ENCODE results near the gene ABHD2.
"Not testable (repeated sequence)": the region's sequence is repeated elsewhere in the genome, so short reads cannot be mapped to it uniquely, and the experiment has no call there.

The ABHD2 gene

DNA sequence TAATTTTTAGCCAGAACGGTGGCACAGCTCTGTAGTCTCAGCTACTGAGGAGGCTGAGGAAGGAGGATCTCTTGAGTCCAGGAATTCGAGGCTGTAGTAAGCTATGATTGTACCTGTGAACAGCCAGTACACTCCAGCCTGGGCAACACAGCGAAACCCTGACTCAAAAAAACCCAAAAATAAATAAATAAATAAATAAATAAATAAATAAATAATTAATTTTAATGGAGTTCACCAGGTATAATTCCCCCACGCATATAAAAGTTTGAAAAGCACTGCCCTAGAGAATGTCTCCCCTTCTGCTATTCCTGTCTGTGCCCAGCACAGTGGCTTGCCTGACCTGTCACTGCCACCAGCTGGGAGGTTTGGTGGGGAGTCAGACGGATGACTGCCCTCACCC is 137.3 kb downstream of the ABHD2 start:
- Histone ChIP-seq H3K27ac (ENCODE audit: low read length) (no peak overlapping the region), H3K4me1 (ENCODE audit: control insufficient read depth in 1 of 2, insufficient read depth in 2 of 2, low read length in 2 of 2) (no peaks in the 10 kb centered on the region), H3K4me3 (ENCODE audit: low read depth in 1 of 2, low read length in 2 of 2) (no peak overlapping the region), H3K9me3 (ENCODE audit: control insufficient read depth in 1 of 2, low read length in 2 of 2) (no peaks in the 10 kb centered on the region), H3K27me3 (ENCODE audit: low read depth, low read length) (no peaks in the 10 kb centered on the region), H3K36me3 (ENCODE audit: control insufficient read depth in 1 of 2, insufficient read depth in 2 of 2, low read length in 2 of 2) (no peaks in the 10 kb centered on the region)

DNA sequence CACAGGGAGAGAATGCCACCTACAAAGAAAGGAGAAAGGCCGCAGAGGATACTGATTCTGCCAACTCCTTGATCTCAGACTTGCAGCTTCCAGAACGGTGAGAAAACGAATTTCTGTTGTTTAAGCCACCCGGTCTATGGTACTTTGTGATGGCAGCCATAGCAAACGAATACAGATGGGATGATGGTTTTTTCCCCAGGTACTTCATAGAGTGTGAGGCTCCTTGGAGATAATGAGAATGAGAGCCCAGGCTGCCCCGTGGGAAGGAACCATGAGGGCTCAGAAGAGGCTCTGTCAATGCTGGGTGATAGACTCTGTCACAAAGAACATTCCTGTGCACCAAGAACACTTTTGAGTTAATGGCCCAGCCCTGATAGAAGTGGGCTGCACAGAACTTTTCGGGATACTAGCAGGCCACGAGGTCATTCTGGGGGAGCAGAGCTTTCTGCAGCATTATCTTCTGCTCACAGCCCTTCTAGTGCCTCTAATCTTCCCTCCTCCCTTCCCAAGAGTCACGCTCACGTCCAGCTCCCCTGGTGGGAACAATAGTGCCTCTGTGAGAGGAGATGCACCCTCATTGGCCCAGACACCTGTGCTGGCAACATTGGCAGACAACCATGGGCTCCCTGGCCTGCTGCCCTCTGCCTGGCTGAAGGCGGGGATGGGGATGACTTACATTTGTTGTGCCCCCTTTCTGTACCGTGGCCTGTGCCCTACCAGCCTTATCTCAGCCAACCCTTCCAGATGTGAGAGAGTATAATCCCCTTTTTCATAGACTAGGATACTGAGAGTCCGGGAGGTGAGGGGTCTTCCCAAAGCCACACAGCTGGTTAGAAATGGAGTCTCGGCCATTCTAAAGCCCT is 138.3 kb downstream of the ABHD2 start:
- H3K4me3 ChIP-seq (ENCODE audit: low read depth in 1 of 2, low read length in 2 of 2), result no peak overlapping the region
- H3K27ac ChIP-seq (ENCODE audit: low read length), result no peak overlapping the region
- no peaks in the 10 kb centered on the region for H3K4me1 ChIP-seq (ENCODE audit: control insufficient read depth in 1 of 2, insufficient read depth in 2 of 2, low read length in 2 of 2)
- no peaks in the 10 kb centered on the region for H3K9me3 ChIP-seq (ENCODE audit: control insufficient read depth in 1 of 2, low read length in 2 of 2)
- H3K27me3 ChIP-seq (ENCODE audit: low read depth, low read length), result no peaks in the 10 kb centered on the region
- no peaks in the 10 kb centered on the region for H3K36me3 ChIP-seq (ENCODE audit: control insufficient read depth in 1 of 2, insufficient read depth in 2 of 2, low read length in 2 of 2)

DNA sequence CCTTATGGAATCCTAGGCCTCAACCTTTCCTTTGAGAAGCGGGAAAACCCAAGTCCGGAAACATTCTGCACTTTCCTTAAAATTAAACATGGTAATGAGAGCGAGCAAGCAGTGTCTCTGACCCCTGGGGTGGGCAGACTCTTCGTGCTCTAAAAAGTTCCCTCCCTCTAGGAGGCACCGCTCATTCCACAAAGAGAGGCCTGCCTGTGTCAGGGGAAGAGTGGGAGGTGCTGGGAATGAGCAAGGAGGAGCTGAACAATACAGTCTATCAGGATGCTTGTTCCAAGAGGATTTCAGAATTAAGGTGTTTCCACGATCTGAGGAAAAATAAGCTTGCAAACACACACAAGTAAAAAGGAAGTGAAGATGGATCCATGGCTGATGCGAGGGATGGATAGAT is 139.2 kb downstream of the ABHD2 start:
- H3K4me1 ChIP-seq (ENCODE audit: control insufficient read depth in 1 of 2, insufficient read depth in 2 of 2, low read length in 2 of 2), result no peaks in the 10 kb centered on the region
- no peak overlapping the region for H3K4me3 ChIP-seq (ENCODE audit: low read depth in 1 of 2, low read length in 2 of 2)
- H3K27me3 ChIP-seq (ENCODE audit: low read depth, low read length), result no peaks in the 10 kb centered on the region
- H3K9me3 ChIP-seq (ENCODE audit: control insufficient read depth in 1 of 2, low read length in 2 of 2), result no peaks in the 10 kb centered on the region
- H3K27ac ChIP-seq (ENCODE audit: low read length), result no peak overlapping the region
- H3K36me3 ChIP-seq (ENCODE audit: control insufficient read depth in 1 of 2, insufficient read depth in 2 of 2, low read length in 2 of 2), result no peaks in the 10 kb centered on the region

DNA sequence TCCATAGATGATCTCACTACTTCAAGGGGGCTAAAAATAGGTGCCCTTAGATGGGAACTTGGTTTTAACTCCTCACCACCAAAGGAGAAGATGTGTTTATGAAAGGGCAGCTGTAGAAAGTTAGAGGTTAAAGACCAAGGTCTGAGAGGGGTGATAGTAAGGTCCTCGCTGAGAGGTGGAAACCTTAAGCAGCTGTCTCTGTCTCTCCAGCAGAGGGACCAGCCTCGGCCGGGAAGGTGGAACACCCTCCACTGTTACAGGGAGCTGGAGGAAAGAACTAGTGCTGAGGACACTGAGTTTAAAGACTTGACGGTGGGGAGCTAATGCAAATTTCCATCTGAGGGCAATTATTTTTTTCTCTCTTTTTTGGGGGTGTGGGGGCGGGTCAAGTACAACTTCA is 142.0 kb downstream of the ABHD2 start:
- Histone ChIP-seq H3K27me3 (ENCODE audit: low read depth, low read length) (no peaks in the 10 kb centered on the region), H3K36me3 (ENCODE audit: control insufficient read depth in 1 of 2, insufficient read depth in 2 of 2, low read length in 2 of 2) (no peaks in the 10 kb centered on the region), H3K27ac (ENCODE audit: low read length) (no peak overlapping the region), H3K4me3 (ENCODE audit: low read depth in 1 of 2, low read length in 2 of 2) (no peak overlapping the region), H3K4me1 (ENCODE audit: control insufficient read depth in 1 of 2, insufficient read depth in 2 of 2, low read length in 2 of 2) (no peaks in the 10 kb centered on the region), H3K9me3 (ENCODE audit: control insufficient read depth in 1 of 2, low read length in 2 of 2) (no peaks in the 10 kb centered on the region)

DNA sequence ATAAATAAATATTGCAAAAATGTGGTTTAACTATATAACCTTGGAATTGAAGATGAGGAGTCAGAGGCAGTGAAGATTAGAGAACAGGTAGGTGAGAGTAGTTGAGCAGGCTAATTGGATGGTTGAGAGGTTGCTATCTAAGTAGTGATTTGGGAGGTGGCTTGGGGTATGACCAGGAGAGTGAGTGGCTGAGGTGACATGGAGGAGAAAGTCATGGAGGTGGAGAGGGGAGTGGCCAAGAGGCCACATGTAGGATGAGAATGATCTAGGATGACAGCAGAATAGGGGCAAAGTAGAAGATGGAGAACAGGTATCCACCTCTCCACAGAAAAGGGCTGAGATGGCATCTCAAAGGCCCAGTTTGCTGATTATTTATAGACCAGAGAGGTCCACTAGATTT is 143.6 kb downstream of the ABHD2 start:
- H3K4me3 ChIP-seq (ENCODE audit: low read depth in 1 of 2, low read length in 2 of 2), result no peak overlapping the region
- H3K27ac ChIP-seq (ENCODE audit: low read length), result no peak overlapping the region
- no peaks in the 10 kb centered on the region for H3K9me3 ChIP-seq (ENCODE audit: control insufficient read depth in 1 of 2, low read length in 2 of 2)
- no peaks in the 10 kb centered on the region for H3K4me1 ChIP-seq (ENCODE audit: control insufficient read depth in 1 of 2, insufficient read depth in 2 of 2, low read length in 2 of 2)
- no peaks in the 10 kb centered on the region for H3K36me3 ChIP-seq (ENCODE audit: control insufficient read depth in 1 of 2, insufficient read depth in 2 of 2, low read length in 2 of 2)
- H3K27me3 ChIP-seq (ENCODE audit: low read depth, low read length), result no peaks in the 10 kb centered on the region

DNA sequence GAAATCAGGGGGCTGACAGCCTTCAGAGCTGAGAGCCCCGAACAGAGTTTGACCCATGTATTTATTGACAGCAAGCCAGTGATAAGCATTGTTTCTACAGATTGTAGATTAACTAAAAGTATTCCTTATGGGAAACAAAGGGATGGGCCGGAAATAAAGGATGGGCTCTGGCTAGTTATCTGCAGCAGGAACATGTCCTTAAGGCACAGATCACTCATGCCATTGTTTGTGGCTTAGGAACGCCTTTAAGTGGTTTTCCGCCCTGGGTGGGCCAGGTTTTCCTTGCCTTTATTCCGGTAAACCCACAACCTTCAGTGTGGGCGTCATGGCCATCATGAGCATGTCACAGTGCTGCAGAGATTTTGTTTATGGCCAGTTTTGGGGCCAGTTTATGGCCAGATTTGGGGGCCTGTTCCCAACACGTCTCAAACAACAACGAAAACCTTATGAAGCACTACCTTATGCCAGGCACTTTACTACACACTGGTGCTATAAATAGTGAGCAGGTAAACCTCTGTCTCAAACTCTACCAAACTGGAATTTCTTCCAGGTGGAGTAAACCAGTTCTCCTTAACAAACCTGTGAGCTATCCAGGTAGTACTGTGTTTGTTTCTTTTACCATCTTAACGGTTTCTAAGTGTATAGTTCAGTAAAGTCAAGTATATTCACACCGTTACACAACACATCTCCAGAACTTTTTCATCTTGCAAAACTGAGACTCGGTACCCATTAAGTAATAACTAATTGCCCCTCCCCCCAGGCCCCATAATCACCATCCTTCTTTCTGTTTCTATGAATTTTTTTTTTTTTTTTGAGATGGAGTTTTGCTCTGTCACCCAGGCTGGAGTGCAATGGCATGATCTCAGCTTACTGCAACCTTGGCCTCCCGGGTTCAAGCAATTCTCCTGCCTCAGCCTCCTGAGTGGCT is 151.9 kb downstream of the ABHD2 start:
- not testable (repeated sequence) for H3K9me3 ChIP-seq (ENCODE audit: control insufficient read depth in 1 of 2, low read length in 2 of 2); H3K36me3 ChIP-seq (ENCODE audit: control insufficient read depth in 1 of 2, insufficient read depth in 2 of 2, low read length in 2 of 2); H3K4me3 ChIP-seq (ENCODE audit: low read depth in 1 of 2, low read length in 2 of 2); H3K27me3 ChIP-seq (ENCODE audit: low read depth, low read length); H3K4me1 ChIP-seq (ENCODE audit: control insufficient read depth in 1 of 2, insufficient read depth in 2 of 2, low read length in 2 of 2); H3K27ac ChIP-seq (ENCODE audit: low read length)

DNA sequence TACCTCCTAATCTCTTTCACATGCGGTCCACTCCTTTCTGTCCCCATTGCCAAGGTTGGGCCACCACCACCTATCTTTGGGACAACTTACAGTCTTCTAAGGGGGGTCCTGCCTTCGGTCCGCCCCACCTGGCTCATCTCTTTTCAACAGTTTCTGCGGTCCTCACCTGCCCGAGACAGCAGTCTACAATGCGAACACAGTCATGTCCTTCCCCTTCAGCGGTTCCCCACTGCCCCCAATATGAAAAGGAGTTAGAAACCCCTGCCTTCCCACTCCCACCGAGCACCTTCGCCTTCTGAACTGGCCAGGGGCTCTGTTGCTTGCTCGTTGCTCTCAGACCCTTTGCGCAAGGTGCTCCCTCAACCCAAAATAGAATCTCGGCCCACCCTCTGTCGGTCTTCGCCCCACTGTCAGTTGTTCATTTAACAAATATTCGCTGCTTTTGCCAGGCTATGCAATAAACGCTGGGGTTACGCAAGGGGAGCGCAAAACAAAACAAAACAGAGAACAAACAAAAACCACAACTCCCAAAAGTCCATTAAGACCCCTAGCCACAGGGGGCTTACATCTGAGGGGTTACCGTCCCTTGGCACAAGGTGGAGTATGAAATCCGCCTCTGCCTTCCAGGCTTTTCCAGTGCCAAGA is 154.9 kb downstream of the ABHD2 start:
- no peaks in the 10 kb centered on the region for H3K9me3 ChIP-seq (ENCODE audit: control insufficient read depth in 1 of 2, low read length in 2 of 2)
- peak overlapping the region; percentile 63 for H3K27ac ChIP-seq (ENCODE audit: low read length)
- peaks cover 5 to 8% of the 10 kb centered on the region in 2 donors for H3K4me1 ChIP-seq (ENCODE audit: control insufficient read depth in 1 of 2, insufficient read depth in 2 of 2, low read length in 2 of 2)
- H3K4me3 ChIP-seq (ENCODE audit: low read depth in 1 of 2, low read length in 2 of 2), result peak overlapping the region; percentile 86 to 94
- no peaks in the 10 kb centered on the region for H3K27me3 ChIP-seq (ENCODE audit: low read depth, low read length)
- no peaks in the 10 kb centered on the region for H3K36me3 ChIP-seq (ENCODE audit: control insufficient read depth in 1 of 2, insufficient read depth in 2 of 2, low read length in 2 of 2)

DNA sequence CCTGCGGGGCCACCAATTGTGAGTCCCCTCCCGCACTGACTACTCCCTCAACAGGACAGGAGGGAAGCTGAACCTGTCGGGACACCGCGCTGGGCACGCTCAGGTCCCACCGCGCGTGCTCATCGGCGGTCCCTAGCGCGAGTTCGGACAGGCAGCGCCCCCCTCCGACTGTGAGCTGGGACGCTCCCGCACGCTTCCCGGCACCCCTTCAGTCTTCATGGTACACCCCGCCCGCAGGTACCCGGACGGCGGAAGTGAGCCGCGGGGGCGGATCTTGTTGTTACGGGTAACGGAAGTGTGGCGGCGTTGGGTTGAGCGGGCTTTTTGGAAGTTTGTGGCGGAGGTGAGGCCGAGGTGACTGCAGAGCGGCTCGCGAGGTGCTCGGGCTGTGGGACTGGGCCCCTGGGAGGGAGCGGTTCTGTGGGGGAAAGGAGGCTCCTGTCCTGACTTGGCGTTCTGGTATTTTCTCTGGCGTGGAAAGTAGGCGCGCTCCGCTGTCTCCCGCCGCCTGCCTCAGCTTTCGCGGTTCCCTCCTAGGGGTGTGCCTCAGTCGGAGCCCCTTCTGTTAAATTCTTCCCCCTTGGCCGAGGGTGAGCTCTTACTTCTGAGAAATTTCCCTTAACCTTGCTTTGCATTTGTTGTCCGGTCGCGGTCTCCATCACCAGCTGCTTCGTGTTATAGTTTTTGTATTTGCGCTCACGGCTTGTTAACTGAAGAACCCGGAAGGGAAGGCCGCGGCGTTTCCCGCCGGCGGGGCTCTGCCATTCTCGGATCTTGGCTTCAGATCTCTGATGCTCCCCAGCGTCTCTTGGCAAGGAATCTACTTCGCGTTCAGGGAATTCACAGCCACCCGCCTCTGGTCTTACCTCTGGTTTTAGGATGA is 155.7 kb downstream of the ABHD2 start, which contains the start of gene FANCI:
TSS of gene FANCI (plus strand) at position 289 of the 883 bp plus-strand sequence. CDS start 3,669 bp downstream, outside the sequence.
- no peaks in the 10 kb centered on the region for H3K36me3 ChIP-seq (ENCODE audit: control insufficient read depth in 1 of 2, insufficient read depth in 2 of 2, low read length in 2 of 2)
- peak within 1 kb of the TSS; percentile 63 for H3K27ac ChIP-seq (ENCODE audit: low read length)
- H3K9me3 ChIP-seq (ENCODE audit: control insufficient read depth in 1 of 2, low read length in 2 of 2), result no peaks in the 10 kb centered on the region

DNA sequence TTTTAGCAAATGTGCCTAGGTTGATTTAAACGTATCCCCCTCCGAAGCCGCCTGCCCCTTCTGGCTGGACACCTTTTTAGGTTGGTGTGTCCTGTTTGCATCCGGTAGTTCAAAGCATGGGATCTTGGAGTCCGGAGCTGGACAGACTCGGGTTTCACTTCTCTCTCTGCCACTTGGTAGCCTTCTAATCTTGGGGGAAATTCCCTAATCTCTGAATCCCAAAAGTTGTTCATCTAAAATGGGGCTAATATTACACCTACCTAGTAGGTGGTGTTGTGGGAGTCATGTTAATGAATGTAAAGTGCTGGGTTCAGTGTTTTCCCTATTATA is 156.3 kb downstream of the ABHD2 start:
- Histone ChIP-seq H3K36me3 (ENCODE audit: control insufficient read depth in 1 of 2, insufficient read depth in 2 of 2, low read length in 2 of 2) (no peaks in the 10 kb centered on the region), H3K27me3 (ENCODE audit: low read depth, low read length) (no peaks in the 10 kb centered on the region), H3K4me1 (ENCODE audit: control insufficient read depth in 1 of 2, insufficient read depth in 2 of 2, low read length in 2 of 2) (peaks cover 5 to 8% of the 10 kb centered on the region in 2 donors), H3K9me3 (ENCODE audit: control insufficient read depth in 1 of 2, low read length in 2 of 2) (no peaks in the 10 kb centered on the region), H3K4me3 (ENCODE audit: low read depth in 1 of 2, low read length in 2 of 2) (peak overlapping the region; percentile 86 to 94), H3K27ac (ENCODE audit: low read length) (peak overlapping the region; percentile 20)

More for the DNA sequence above, 155.7 kb downstream of the ABHD2 start, which contains the start of gene FANCI:
- peaks cover 5 to 8% of the 10 kb centered on the region in 2 donors for H3K4me1 ChIP-seq (ENCODE audit: control insufficient read depth in 1 of 2, insufficient read depth in 2 of 2, low read length in 2 of 2)
- H3K27me3 ChIP-seq (ENCODE audit: low read depth, low read length), result no peaks in the 10 kb centered on the region
- peak within 1 kb of the TSS; percentile 86 to 94 for H3K4me3 ChIP-seq (ENCODE audit: low read depth in 1 of 2, low read length in 2 of 2)

DNA sequence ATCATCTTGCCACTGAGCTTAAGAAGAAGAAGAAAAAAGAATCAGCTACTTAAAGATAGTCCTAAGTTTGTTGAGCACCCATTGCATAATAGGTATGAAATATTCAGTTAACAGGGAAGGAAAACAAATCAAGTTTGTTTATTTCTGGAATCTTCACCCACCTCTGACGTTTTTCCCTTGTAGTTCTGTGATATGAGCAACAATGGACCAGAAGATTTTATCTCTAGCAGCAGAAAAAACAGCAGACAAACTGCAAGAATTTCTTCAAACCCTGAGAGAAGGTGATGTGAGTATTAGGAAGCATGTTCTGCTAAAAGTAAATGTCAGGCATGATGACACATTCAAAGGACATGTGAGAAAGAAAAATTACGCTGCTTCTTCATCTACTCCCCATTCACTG is 159.2 kb downstream of the ABHD2 start:
- Histone ChIP-seq H3K9me3 (ENCODE audit: control insufficient read depth in 1 of 2, low read length in 2 of 2) (no peaks in the 10 kb centered on the region), H3K4me1 (ENCODE audit: control insufficient read depth in 1 of 2, insufficient read depth in 2 of 2, low read length in 2 of 2) (peaks cover 5 to 8% of the 10 kb centered on the region in 2 donors), H3K36me3 (ENCODE audit: control insufficient read depth in 1 of 2, insufficient read depth in 2 of 2, low read length in 2 of 2) (no peaks in the 10 kb centered on the region), H3K27ac (ENCODE audit: low read length) (no peak overlapping the region), H3K27me3 (ENCODE audit: low read depth, low read length) (no peaks in the 10 kb centered on the region), H3K4me3 (ENCODE audit: low read depth in 1 of 2, low read length in 2 of 2) (no peak overlapping the region)
